ENCODE measurements around the gene TBC1D12.

The TBC1D12 gene

GRCh38 chr10:94583124-94583523, 180.8 kb downstream of the TBC1D12 start:
- TF ChIP-seq GATA1 (IDR thresholded peaks at IDR 0.05; ENCODE audit: low read depth, low read length) (no peak), POLR2A (IDR thresholded peaks at IDR 0.05; ENCODE audit: low read length) (no peak)

More at GRCh38 chr10:94583124-94583523, 180.8 kb downstream of the TBC1D12 start:
- no peak for DNase-seq
